GM21447 (cell line): ENCODE results near the gene RBBP7.
A peak's percentile ranks its signal among the peaks of the same experiment; 100 is the strongest.

ENCODE experiments used
- ATAC-seq: cut with Tn5 transposase; IDR thresholded peaks from one replicate; pipeline ENCODE4 v1.9.1; 2021; ENCODE audit not compliant: unreplicated experiment

The RBBP7 gene

DNA sequence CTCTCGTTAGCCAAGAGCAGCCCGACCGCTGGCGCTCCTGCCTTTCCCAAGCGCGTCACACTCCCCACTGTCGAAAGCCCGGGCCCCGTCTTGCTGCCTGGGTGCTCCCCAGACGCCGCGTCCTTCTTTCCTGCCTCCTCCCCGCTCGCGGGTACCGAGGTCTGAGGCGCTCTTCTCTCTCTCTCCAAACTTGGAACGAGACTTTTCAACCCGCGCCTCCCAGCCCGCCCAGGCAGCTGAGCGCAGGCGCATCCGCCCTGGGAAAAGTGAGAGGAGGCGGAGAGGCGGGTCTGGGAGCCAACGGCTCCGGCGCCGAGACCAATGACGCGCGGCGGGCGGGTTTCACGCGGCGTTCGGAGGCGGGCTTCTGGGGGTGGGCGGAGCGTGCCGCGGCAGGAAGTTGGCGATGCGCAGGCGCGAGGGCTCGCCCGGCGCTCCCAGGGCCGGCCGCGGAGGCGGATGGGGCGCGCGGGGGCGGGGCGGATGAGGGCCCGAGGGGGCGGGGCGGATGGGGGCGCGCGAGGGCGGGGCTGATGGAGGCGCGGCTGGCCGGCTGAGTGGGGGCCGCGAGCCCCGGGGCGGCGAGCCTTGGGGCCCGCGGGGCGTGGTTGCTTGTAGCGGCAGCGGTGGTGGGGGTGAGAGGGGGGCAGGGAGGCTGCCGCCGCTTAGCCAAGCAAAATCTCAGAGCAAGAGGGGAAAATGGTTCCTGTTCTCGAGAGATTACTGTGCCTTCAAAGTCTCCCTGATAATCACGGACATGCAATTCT is at the start of gene RBBP7:
Gene RBBP7 (minus strand): TSS at position 268 of the 767 bp plus-strand sequence. CDS start 309 bp downstream, outside the sequence.
- peak; percentile 84 for ATAC-seq

DNA sequence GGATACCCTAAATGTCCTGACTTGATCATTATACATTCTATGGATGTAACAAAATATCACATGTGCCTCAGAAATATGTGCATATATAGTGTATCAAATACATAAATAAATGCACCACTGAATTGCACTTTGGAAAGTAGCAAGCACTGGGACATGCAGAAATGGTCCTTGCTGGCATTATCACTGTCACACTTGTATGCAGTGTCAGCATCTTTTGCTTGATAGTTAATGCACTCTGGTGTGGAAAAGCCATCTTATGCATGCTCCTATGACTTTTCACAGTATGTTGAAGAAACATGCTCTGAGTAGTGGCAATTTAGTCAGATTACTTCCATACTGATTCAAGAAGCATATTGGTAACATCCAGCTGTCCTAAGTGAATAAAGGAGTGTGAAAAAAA is 48.8 kb upstream of the RBBP7 start:
- no peak for ATAC-seq

DNA sequence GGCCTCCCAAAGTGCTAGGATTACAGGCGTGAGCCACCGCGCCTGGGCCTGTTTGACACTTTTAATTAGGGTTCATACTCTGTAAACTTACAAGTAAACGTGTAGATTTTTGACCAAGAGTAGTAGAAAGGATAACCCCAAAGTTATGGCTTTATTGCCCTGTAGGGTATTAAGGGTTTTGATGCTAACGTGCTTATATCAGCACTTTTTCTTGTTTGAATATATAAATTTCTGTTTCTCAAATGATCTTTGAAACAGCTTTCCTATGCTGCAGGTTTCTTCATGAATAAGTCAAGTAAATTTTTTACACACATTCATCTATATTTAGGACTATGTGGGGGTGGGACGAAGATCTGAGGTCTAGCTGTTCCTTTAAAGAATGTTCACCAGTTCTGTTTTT is 47.0 kb upstream of the RBBP7 start:
- no peak for ATAC-seq

DNA sequence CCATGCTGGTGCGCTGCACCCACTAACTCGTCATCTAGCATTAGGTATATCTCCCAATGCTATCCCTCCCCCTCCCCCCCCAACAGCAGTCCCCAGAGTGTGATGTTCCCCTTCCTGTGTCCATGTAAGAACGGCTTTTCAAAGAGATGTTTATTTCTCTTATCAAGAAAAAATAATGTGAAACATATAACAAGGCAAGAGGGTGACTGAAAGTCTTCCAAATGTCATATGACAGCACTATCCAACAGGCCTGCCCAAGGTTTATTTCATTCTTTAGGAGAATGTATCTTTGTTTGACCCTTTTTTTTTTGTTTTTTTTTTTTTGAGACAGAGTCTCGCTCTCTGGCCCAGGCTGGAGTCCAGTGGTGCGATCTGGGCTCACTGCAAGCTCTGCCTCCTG is 46.4 kb upstream of the RBBP7 start:
- no peak for ATAC-seq

DNA sequence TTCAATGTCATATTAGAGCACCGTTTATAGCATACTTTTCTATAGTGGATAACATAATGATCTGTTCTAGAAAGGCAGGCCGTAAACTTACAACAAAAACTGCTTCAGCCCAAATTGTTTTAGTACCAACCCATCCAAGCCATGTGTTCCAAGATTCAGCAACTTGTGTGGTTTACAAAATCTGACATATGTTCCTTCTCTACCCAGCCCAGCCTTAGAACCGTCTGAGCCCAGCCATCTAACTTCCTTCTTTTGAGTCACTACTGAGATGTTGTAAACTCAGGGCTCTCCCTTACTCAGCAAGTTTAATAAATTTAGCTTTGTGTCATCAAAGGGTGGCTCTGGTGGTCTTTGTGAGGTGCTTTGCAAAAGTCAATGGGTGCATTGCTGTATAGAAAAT is 43.9 kb upstream of the RBBP7 start:
- no peak for ATAC-seq

DNA sequence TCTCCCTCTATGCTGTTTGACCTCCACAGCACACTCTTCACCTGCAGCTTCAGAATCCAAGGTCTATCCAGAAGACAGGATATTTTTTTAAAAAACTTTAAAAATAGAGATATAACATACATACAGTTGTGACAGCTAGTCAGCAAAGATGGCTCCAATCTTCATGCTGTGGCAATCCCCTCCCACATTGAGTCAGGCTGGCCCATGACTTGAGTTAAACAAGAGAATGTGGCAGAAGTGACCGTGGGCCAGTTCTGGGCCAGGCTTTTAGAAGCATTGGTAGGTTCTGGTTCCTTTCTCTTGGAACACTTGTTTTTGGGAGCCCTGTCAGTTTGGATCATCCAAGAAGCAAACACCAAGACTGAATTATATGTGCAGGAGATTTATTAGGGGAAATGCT is 40.2 kb upstream of the RBBP7 start:
- ATAC-seq = no peak

DNA sequence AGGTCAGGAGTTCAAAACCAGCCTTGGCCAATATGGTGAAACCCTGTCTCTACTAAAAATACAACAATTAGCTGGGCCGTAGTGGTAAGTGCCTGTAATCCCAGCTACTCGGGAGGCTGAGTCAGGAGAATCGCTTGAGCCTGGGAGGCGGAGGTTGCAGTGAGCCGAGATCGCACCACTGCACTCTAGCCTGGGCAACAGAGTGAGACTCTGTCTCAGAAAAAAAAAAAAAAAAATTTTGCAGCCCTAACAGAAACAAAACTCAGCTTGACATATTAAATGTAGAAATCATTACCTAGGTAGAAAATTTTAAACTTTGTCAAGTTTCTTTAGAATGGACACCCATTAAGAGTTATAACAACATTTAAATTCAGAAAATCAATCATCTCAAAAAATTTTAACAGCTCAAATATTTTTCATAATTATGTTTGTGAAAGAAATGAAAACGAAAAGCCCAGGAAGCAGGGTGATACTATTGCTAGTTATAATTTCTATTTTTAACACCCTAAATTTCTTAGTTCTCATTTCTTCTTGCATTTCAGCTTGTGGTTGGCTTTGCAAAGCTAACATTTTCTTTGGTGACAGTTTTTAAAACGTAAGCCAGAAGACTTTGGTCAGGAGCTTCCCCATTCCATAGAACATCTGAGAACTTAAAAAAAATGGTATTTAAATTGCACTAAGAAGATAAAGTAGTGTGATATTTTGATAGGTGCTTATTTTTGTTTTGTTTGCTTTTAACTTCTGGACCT is 33.3 kb upstream of the RBBP7 start:
- ATAC-seq = no peak

DNA sequence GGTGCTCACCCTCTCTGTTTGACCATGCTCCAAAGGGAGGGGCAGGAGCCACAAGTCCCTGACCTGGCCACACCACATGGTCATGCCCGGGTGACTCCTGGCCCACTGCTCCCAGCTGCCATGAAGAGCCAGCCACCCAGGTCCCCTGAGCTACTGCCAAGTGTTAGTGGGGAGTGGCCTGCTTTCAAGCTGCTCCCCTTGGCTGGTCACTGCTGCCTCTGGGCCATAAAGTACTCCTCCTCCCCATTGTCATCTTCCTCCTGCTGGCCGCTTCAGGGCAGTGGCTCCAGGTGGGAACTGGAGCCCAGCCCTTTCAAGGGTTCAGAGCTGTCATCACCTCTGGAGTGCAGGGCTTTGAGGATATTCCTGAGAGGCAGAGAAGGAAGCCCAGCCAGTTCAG is 27.3 kb upstream of the RBBP7 start:
- no peak for ATAC-seq

DNA sequence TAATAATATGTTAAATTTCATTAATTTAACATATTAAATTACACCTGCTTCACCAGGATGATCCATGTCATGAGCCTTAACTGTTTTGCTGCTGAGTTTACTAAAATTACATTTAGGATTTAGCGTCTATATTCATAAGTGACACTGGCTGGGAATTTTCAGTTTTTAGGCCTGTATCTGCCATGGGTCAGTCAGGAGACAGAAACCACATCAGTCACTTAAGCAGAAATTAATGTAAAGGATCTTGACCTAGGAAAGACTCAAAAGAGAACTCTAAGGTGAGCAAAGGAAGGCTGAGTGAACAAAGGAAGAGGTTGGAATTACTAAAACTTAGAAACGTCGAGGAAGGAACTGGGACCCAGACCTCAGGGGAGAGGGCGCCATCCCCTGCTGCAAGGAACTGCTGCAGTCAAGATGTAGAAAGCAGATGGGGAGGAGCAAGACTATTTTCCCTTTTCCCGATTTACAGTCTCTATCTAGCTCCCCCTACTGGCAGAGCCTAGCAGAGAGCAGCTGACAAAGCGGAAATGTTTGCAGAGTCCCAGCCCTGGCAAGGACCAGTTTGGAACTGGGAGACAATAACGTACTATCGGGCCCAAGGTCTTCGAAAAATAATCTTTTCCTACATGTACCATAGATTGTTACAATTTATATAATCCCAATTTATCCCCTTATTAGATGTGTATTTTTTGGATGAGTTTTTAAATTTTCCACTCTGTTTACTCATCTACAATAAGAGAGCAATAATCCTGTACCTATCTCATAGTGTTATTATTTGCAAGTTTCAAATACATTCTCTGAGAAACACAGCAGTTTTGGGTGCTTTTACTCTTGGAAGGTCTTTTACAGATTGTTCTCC is 22.6 kb upstream of the RBBP7 start:
- ATAC-seq = peak; percentile 77

DNA sequence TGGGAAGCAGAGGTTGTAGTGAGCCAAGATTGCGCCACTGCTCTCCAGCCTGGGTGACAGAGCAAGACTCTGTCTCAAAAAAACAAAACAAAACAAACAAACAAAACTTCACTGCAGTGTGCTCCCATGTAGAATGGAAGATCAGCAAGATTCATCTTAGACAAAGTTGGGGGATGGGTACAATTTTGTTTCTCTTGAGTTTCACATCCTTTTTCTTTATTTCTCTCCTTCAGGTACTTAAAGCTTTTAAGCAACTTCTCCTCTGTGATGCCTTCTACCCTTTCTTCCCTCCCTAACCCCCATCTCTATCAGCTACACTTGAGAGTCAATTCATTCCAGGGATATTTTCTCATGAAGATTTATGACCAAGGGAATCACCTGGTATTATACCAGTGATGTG is 15.5 kb upstream of the RBBP7 start:
- no peak for ATAC-seq

DNA sequence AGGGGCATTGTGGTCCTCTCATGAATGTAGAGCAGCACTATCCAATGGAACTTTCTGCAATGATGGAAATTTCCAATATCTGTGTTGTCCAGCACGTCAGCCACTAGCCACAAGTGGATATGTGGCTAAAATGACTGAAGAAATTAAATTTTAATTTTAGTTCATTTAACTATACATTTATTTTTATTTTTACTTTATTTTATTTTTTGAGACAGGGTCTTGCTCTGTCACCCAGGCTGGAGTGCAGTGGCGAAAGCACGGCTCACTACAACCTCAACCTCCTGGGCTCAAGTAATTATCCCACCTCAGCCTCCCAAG is 13.3 kb upstream of the RBBP7 start:
- ATAC-seq = no peak

DNA sequence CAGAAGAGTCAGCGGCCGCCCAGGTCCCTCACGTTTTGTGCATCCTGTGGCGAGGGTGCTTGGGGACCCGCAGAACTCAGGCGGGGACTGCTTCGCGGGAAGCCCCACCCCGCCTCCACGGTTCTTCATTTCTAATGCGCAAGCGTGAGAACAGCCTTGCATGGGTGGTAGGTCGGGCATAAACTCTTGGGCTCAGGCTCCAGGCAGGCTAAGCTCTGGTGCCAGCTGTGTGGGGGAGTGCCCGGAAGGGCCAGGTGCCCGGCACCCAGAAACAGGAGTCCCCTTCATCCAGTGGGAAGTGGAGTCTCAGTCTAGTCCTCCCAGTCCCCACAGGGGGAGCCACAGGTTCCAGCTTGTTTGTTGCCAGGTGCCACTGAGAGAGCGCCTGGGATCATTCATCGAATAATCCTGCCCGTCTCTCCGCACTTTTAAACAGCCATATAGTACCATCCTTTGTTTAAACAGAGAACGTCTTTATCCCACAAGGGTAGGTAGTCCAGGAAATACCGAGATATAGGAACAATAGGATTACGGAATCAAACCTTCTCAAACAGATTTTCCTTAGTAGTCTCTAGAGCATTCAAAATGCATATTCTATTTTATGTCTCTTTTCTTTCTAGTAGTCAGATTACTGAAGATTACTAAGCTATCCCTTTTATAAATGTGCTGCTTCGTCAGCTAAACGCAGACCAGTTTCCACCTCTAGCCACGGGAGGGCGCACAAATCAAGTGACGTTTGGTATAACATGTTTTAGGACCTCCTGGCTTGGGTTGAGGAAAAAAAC is 12.7 kb upstream of the RBBP7 start:
- peak; percentile 72 for ATAC-seq

DNA sequence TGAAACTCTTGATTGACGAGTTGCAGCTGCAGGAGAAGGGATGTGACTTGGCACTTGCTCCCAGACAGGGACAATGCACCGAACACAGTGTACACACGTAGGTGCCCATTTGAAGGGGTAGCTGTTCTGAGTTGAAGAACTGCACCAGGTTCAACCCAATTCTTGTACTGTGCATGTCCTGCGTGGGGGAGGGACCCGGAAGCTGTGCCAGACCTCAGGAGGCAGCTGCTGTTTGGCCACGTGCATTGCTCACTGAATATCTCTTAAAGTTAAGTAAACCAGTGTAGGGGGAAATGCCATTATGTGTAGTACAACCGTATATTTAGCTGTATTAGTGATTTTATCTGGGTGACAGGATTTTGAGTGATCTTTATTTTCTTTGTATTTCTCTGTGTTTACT is 12.0 kb upstream of the RBBP7 start:
- peak; percentile 58 for ATAC-seq

DNA sequence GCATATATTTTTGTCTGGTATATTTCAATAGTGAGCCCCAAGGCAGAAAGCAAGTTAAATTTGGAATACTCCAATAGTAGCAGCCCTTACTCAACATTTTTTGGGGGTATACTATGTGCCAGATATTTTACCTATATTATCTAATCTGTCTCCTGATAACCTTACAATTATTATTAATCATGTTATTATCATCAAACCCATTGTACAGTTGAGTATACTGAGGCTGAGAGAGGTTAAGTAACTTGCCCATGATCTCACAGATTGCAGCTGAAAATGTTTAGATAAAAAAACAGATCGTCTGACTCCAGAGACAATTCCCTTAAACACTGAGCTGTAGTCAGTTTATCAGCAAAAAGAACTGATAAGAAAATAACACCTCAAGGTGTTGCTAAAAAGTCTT is 6.5 kb upstream of the RBBP7 start:
- no peak for ATAC-seq

DNA sequence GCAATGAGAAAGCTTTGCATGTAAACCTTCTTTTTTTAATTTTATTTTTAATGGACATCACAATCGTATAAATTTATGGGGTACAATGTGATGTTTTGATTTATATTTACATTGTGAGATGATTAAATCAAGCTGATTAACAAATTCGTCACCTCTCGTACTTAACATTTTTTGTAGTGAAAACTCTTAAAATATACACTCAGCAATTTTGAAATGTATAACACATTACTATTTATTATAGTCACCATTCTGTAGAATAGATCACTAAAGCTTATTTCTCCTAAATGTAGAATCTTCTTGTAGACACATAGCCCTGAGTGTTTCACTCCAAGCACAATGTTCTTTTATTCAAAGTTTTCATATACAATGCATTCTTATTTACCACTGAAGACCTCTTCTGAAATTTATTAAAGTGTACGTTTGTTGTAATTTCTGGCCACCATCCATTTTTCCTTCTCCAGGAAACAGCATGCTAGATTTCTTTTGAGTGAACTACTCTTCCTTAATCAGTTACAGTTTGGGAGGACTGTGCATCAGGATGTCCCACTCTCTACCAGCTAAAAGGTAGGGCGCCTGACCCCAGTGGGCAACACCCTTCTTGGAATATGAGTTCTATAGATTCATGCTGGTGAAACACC is 4.4 kb upstream of the RBBP7 start:
- no peak for ATAC-seq

DNA sequence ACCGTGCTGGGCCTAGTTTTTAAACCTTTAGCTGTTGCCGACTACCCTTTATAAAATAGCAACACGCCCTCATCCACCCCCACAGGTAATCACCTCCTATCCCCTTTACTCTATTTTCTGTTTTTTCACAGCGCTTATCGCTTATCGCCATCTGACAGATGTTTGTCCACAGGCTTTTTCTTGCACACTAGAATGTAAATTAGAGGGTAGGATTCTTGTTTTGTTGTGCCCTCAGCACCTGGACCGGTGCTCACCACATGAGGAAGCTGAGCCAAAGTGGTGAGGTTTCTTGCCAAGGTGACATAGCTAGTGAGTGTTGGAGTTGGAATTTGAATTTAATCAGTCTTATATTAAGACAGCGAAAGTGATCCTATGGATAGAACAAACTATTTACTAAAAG is 2.9 kb upstream of the RBBP7 start:
- no peak for ATAC-seq

DNA sequence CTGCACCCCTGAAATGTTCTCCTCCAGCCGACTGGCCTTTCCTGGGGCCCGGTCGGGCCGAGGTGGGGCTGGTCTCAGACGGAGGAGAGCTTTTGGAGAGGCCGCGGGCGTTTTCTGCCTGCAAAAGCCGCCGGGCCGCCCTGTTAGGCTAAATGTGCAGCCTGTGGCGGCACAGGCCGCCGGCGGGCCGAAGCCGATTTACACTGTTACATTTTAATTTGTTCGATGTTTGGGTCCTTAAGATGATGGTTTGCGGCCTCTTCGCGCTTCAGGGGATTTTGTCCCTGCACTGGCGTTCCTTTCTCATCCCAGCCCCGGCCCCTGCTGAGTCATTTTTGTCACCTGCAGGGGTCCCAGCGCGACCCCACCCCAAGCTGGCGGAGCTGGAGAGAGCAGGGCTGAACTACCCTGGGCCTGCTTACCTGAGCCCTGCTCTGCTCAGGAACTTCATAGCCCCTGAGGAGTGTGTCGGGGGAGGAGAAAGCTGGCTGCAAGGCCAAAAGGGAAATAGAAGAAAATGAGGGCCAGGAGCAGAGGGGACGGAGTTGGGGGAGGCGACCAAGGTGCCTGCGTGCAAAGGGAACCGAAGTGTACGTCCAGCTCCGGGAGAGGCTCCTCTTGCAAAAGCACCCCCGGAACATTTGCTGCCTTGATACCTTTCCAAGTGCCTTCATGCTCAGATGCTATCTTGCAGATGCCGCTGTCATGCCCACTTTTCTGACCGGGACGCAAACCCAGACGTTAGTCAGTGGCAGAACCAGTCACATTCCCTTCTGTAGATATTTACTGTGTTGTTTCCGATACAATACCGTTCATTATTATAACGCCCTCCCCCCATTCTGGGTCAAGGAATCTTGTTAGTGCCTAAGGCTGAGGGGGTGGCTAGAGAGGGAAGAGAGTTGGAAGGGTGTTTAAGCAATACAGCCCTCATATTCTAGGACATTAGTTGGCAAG is 977 bp upstream of the RBBP7 start:
- peak; percentile 17 for ATAC-seq

DNA sequence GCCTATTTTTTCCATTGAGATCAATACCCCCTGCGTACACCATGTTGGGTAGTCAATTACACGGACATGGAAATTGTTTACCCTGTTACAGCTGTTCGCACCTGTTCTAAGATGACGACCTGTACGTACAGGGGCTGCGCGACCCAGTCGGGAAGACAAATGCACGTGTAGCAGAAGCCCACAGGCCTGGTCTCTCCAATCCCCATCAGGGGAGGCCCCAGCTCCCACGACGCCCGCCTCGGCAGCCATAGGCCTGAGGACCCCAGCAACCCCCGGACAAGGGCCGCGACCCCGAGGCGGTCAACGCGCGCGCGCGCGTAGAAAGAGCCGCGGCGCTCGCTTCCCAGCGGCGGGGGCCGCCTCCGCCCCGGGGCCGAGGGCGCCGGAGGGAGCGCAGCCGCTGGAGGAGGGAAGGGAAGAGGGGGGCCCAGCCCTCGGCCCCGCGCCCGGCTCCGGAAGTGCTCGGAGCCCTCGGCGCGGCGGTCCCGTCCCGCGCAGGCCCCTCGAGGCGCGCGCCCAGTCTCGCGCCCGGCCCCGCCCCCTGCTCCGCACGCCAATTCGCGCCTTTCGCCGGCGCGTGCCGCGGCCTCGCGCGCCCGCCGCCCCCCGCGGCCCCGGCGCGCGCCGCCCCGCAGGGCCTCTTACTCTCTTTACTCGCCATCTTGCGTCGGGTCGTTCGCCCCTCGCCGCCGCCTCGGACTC is 618 bp downstream of the RBBP7 start:
- peak; percentile 54 for ATAC-seq

DNA sequence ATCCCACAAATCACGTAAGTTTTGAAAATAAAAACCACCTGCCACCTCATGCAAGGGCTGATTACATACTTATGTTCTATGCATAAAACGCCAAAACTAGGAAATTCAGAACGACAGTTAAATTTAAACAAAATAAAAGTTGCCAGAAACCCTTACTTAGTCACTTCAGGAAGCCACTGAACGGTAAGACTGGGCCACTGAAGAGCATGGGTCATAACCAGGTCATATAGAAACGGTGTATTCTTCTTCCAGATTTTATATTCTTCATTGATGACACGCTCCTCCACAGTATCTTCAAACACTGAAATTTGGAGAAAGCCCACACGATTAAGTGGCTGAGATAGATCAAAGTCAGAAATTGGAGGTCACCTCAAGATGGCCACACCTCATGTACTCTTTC is 1.2 kb downstream of the RBBP7 start:
- ATAC-seq = no peak
